SKM-1 treated with dmso at 0.1 percent for 144 hours (cell line): ENCODE results near the gene STARD10.
A peak's percentile ranks its signal among the peaks of the same experiment; 100 is the strongest.
"Not testable (repeated sequence)": the region's sequence is repeated elsewhere in the genome, so short reads cannot be mapped to it uniquely, and the experiment has no call there.

Experiments
- DNase-seq: peaks from one replicate; lab custom pipeline; 2025; ENCODE audit not compliant: unreplicated experiment; lab: John Stamatoyannopoulos, UW

Gene STARD10

GRCh38 chr11:72793425-72794367 lies at the start of gene STARD10:
Gene STARD10, minus strand, starts transcription at chr11:72794047. Its CDS starts 12,866 bp downstream, at chr11:72781181.
- DNase-seq: peak; percentile 86

- DNase-seq: no peak
These were observed 48.9 kb upstream of the STARD10 start for GRCh38 chr11:72842653-72843330.

GRCh38 chr11:72842126-72842525 lies 48.3 kb upstream of the STARD10 start:
- no peak for DNase-seq

- no peak for DNase-seq
These were observed 47.5 kb upstream of the STARD10 start for GRCh38 chr11:72841397-72841796.

GRCh38 chr11:72840780-72841179 lies 46.9 kb upstream of the STARD10 start:
- no peak for DNase-seq

- no peak for DNase-seq
These were observed 45.0 kb upstream of the STARD10 start for GRCh38 chr11:72838691-72839305.

GRCh38 chr11:72836111-72836510 lies 42.3 kb upstream of the STARD10 start:
- no peak for DNase-seq

GRCh38 chr11:72834905-72835304 lies 41.1 kb upstream of the STARD10 start:
- no peak for DNase-seq

- DNase-seq: no peak
These were observed 40.1 kb upstream of the STARD10 start for GRCh38 chr11:72833811-72834493.

GRCh38 chr11:72833083-72833733 lies 39.4 kb upstream of the STARD10 start:
- DNase-seq: no peak

GRCh38 chr11:72832301-72833082 lies 38.6 kb upstream of the STARD10 start:
- DNase-seq: no peak

GRCh38 chr11:72831521-72832300 lies 37.9 kb upstream of the STARD10 start:
- DNase-seq: peak; percentile 55

- DNase-seq: no peak
These were observed 36.2 kb upstream of the STARD10 start for GRCh38 chr11:72829884-72830533.

- no peak for DNase-seq
These were observed 35.3 kb upstream of the STARD10 start for GRCh38 chr11:72829178-72829577.

- peak; percentile 60 for DNase-seq
These were observed 34.9 kb upstream of the STARD10 start for GRCh38 chr11:72828692-72829101.

- no peak for DNase-seq
These were observed 34.3 kb upstream of the STARD10 start for GRCh38 chr11:72828081-72828567.

- not testable (repeated sequence) for DNase-seq
These were observed 33.8 kb upstream of the STARD10 start for GRCh38 chr11:72827656-72828055.

GRCh38 chr11:72826942-72827480 lies 33.2 kb upstream of the STARD10 start:
- DNase-seq: no peak
